Umbilical cord (tissue), 2 donors: Measurements from ENCODE around the gene TEDC2. TPM values are rescaled to one million over a fixed set of nuclear protein-coding genes. Genes with fewer than 3 reads are reported as not detected.
"Not testable (repeated sequence)": the region's sequence is repeated elsewhere in the genome, so short reads cannot be mapped to it uniquely, and the experiment has no call there.

Experiments used
- DNase-seq: peaks from one replicate; pipeline ENCODE4 v3.0.0-alpha.2; 2015; ENCODE audit warnings: low spot score
- total RNA-seq: library from RNA; depleted of rRNA; stranded (reverse); fragments of >200 nt; gene quantifications from one replicate; pipeline ENCODE4 v1.2.3, GENCODE V29; 2014; ENCODE audit warnings: low replicate concordance; ENCODE audit not compliant: insufficient read depth

TEDC2 gene
- total RNA-seq, 1 donor from 2014 or later: 1.2 TPM

DNA sequence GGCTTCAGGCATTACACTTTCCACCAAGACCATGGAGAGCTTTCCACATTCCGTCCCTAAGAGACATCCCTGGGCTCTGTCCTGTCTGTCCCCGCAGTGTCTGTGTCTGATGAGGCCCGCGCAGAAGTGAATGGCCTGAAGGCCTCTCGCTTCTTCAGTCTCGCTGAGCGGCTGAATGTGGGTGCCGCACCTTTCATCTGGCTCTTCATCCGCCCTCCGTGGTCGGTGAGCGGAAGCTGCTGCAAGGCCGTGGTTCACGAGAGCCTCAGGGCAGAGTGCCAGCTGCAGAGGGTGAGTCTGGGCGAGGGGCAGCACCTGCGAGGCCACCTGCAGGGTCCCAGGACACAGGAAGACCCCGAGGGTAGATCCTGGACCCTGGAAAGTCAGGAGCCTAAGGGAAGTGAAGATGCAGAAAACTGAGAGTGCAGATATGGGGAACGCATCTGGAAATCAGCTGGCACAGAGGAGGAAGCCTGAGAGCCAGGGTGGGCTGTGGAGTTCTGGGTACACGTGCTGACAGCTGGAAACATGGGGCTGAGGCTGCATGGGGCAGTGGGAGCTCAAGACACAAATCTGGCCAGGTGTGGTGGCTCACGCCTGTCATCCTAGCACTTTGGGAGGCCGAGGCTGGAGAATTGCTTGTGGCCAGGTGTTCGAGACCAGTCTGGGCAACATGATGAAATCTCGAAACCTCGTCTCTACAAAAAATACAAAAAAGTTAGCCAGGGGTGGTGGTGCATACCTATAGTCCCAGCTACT, 22.7 kb upstream of the TEDC2 start:
- DNase-seq: no peak

DNA sequence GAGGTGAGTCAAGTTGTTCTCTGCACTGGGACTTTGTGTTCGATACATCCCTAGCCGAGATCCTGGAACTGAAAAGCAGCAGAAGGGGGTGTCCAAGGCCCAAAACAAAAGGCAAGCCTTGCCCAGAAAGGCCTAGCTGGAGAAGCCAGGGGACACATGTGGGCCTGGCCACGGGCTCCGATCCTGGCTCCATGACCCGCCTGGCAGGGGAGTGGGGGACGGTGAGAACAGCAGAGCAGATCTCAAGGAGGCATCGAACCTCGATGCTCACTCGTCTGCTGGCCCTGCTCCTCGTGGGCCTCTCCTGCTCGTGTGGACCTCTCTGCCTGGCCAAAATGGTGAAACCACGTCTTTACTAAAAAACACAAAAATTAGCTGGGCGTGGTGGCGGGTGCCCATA, 21.8 kb upstream of the TEDC2 start:
- DNase-seq: no peak

DNA sequence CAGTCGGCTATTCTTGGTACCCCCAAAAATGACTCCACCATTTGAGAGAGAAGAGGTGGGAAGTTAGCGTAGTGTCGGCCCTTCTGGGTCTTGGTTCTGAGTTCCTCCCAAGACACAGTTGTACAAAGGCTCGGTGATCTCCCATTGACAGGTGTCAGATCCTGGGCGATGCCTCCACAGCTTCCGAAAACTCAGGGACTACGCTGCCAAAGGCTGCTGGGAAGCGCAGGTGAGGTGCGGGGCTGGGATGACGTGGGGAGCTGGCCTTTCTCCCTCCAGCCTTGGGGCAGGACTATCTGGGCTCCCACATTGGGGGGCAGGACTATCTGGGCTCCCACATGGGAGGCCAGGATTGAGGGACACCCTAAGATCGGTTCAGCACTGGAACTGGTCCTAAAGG, 20.3 kb upstream of the TEDC2 start:
- DNase-seq: no peak

DNA sequence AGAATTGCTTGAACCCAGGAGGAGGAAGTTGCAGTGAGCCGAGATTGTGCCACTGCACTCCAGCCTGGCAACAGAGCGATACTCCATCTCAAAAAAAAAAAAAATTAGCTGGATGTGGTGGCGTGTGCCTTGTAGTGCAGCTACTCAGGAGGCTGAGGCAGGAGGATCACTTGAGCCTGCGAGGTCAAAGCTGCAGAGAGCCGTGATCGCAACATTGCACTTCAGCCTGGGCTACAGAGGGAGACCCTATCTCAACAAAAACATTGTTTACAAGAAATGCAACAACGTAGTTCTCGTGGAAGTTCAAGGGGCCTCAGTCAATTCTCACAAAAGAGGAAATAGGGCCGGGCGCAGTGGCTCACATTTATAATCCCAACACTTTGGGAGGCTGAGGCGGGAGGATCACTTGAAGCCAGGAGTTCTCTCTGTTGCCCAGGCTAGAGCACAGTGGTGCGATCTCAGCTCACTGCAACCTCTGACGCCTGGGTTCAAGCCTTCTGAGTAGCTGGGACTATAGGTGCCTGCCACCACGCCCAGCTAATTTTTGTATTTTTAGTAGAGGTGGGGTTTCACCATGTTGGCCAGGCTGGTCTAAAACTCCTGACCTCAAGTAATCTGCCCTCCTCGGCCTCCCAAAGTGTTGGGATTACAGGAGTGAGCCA, 18.6 kb upstream of the TEDC2 start:
- DNase-seq: not testable (repeated sequence)

DNA sequence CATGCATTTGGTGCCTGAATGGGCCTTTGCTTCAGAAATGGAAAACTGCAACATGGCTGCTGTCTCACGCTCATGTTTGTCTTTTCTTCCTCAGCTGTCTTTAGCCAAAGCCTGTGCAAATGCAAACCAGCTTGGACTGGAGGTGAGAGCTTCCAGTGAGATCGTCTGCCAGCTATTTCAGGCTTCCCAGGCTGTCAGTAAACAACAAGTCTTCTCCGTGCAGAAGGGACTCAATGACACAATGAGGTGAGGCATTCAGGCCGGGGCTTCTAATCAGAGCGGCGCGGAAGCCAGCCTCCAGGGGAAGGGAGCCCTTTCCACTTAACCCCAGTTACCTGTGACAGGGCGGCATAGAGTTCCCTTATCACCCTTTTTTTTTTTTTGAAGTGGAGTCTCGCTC, 16.4 kb upstream of the TEDC2 start:
- no peak for DNase-seq

DNA sequence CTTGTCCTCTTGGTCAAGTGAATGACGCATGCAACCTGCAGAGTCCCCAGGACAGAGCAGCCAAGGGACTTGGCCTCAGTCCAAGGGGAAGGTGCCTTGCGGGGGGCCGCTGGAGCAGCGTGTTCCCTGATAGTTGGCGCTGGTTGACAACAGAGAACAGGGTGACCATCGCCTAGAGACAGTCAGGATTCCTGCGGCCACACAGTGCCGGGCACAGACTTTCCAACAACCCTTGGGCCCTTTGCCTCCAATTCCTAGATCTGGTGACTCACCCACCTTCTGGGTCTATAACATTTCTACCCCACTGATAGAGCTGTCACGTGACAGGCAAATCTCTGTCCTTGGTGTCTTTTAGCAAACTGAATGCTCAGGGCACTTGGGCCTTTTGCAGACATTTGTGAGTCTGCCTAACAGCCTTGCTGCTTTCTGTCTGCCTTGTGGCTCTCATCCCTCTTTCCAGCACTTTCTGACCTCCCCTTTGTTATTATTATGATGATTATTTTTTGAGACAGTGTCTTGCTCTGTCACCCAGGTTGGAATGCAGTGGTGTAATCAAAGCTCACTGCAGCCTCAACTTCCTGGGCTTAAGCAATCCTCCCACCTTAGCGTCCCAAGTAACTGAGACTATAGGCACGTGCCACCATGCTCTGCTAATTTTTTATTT, 11.9 kb upstream of the TEDC2 start:
- no peak for DNase-seq

DNA sequence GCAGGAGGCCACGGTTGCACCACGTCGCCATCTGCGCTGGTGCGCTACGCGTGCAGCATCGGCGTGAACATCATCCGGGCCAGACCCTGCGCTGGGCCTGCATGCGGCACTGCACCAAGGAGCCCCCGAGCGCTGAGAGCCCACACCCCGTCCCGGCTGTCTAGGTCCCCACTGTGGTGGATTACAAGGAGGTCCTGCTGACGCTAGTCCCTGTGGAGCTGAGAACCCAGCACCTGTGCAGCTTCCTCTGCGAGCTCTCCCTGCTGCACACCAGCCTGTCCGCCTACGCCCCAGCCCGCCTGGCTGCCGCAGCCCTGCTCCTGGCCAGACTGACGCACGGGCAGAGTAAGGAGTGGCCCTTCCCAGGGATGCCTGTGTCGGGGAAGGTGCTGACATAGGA, 10.8 kb upstream of the TEDC2 start:
- DNase-seq: no peak

DNA sequence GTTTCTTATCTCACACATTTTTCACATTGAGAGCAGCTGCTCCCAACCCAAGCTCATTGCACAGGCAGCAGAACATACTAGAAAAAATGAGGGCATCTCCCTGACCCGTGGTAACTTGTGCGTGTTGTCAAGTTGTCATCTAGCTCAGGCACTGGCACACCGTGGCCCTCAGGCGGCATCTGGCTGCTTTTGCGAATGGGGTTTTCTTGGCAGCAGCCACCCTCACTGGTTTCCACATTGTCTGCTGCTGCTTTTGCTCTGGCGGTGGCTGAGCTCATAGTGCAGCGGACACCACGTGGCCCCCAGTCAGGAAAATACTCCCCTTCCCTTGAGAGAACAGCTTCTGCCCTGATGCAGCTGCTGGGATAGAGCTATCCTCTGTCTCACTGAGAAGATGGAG, 9.4 kb upstream of the TEDC2 start:
- DNase-seq: no peak

DNA sequence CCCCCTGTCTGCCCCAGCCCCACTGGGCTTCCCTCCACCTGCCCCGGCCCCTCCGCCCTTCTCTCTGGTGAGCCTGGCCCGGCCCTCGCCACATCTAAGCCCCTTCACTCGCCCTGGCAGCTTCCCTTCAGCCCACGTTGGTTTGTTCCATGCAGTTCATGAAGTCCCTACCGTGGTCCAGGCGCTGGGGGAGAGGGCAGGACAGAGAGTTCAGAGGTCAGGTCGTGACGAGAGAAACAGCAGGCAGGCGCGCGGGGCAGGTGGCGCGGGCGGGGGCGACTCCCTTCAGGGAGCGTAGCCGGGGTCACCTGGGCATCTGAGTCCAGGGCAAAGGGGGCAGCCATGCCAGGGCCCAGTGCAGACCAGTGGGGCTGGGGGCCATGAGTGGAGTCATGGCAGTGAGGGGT, 8.9 kb upstream of the TEDC2 start:
- DNase-seq: no peak

DNA sequence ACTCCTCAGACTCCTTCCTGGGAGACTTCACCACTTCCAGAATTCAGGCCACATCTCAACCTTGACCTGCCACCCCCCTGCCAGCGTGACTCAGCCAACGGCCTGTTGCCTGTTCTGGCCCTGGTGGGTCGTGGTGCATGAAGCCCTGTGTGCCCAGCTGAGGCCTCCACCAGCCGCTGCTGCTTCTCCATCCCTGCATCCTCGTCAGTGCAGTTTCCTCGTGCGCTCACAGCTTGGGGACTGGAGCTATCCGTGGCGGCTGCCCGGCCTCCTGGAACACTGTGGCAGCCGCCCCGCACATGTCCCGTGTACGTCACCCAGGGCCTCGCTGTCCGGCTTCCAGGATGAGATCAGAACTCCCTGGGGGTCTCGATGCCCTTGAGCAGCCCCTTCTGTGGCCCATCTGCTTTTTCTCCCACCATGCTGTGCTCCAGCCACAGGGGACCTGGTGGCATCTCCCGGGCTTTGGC, 8.0 kb upstream of the TEDC2 start:
- no peak for DNase-seq

DNA sequence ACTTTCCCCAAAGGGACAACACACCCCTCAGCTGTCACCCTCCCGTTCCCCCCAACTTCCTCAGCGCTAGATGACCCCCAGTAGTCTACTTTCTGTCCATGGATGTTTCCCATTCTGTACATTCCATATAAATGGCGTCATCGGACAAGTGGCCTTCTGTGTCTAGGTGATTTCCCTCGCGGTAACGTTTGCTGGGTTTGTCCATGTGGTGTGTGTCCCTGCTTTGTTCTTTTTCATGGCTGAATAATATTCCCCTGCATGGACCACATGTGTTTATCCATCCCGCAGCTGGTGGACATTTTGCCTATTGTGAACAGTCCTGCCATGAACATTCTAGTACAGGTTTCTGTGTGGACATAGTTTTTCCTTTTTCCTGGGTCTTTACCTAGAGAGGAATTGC, 7.3 kb upstream of the TEDC2 start:
- DNase-seq: no peak

DNA sequence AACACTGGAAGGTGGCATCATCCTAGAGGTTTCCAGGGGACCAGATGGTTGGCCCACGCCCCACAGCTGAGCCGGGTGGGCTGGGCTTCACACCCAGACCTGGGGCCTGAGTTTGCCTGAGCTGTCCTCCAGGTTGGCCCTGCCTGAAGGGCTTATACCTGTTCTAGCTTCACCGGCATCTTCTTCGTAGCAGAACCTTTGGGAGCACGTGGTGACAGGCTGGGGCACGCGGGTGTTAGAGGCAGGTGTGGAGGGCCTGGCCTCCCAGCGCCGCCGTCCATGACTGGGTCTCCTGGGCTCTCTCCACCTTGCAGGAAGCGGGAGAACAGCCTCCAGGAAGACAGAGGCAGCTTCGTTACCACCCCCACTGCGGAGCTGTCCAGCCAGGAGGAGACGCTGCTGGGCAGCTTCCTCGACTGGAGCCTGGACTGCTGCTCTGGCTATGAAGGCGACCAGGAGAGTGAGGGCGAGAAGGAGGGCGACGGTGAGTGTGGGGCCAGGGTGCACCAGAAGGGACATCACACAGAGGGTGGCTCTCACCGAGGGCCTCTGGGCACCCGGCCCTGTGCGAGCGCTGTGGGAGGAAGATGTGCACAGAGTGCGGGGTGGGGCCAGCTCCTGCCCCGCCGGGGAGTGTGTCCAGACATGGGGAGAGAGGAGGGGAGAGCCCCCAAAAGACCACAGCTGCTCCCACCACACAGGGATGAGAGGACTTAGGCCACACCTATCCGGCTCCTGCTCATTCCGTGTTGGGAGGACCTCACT, 4.6 kb upstream of the TEDC2 start:
- no peak for DNase-seq

DNA sequence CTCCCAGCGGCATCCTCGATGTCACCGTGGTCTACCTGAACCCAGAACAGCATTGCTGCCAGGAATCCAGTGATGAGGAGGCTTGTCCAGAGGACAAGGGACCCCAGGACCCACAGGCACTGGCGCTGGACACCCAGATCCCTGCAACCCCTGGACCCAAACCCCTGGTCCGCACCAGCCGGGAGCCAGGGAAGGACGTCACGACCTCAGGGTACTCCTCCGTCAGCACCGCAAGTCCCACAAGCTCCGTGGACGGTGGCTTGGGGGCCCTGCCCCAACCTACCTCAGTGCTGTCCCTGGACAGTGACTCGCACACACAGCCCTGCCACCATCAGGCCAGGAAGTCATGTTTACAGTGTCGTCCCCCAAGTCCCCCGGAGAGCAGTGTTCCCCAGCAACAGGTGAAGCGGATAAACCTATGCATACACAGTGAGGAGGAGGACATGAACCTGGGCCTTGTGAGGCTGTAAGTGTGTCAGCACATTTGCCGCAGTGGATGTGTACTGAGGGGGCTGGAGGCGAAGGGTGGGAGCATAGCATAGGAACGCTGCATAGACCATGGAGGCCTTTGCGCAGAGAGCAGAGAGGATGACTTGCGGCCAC, 3.3 kb upstream of the TEDC2 start:
- no peak for DNase-seq

DNA sequence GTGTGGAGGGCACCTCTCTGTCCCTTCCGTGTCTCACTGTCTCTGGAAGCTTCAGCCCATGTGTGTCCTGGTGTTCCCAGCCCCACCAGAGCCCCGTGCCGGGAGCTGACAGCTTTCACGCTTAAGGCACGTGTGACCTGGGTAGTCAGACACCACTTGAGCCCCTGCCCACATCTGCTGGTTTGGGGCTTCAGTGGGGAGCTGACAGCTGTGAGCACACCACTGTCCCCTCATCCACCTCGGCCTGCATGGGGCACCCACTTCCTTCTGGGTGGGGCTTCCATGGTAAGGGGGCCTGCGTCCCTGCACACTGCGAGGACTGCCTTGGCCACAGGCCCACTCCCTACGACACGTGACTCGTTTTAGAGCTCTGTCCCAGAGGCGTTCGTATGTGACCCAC, 2.6 kb upstream of the TEDC2 start:
- no peak for DNase-seq

DNA sequence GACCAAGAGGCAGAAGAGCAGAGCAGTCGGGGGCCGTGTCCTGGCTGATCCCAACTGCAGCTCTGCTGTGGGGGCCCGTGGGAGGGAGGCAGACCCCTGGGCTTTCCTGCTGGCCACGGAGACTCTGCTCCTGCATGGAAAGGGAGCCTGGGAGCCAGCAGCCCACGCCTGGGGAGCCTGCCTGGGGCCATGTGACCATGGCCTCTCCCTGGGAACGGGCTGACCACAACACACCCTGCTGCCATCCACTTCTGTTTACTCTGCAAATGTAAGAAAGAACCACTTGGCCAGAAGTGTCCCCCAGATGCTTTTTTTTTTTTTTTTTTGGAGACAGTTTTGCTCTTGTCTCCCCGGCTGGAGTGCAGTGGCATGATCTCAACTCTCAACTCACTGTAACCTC, 2.0 kb upstream of the TEDC2 start:
- no peak for DNase-seq

DNA sequence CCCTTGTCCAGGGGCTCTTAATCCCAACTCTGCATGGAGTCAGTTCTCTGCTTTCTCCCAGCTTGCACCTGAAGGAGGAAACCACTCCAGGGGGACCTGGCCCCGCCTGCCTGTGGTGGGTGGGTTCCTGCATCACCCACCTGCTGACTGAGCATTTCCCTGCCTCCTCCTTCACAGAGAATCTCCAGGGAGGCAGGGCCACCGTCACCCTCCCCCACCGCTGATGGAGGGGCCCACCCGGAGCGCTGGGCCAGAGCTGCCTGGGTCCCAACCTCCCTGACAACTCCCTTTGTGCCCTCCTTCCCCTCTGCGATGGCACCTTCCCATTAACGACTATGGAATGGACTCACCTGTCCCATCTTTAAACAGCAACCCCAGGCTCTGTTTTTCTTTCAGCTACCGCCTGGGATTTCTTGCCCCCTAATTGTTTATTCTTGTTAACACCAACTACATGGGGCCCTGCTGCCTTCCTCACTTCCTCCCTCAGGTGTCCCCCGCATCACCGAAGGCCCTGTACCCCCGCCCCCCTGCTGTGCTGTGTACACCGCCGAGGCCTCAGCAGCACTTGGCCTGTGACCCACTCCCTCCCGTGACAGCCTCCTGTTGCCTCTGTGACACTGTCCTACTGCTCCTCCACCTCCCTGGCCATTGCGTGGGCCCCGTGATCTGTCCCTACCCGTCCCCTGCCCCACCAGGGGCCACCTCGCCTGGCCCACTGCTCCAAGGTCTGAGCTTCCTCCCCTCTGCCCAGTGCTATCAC, 842 bp upstream of the TEDC2 start:
- no peak for DNase-seq

DNA sequence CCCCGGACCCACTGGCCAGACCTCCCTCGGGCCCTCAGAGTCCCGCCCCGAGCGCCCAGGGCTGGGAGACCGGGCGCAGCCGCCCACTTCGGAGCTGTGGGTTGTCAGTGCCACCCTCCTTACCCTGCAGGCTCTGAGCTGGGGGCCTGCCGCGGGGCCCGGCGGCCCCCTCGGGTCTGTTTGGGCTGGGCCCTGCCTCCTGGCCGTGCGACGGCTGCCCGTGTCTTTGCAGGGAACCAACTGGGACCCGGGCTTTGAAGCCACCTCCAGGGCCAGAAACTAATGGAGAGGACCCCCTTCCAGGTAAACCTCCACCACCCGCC, 443 bp downstream of the TEDC2 start:
- no peak for DNase-seq

DNA sequence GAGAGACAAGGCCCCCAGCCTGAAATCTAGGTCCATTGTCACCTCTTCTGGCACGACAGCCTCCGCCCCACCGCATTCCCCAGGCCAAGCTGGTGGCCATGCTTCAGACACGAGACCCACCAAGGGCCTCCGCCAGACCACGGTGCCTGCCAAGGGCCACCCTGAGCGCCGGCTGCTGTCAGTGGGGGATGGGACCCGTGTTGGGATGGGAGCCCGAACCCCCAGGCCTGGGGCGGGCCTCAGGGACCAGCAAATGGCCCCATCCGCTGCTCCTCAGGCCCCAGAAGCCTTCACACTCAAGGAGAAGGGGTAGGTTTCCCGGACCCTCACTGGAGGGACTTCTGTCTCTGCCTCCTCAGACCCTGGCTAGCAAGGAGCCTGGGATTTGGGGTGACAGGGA, 1.0 kb downstream of the TEDC2 start:
- DNase-seq: no peak

DNA sequence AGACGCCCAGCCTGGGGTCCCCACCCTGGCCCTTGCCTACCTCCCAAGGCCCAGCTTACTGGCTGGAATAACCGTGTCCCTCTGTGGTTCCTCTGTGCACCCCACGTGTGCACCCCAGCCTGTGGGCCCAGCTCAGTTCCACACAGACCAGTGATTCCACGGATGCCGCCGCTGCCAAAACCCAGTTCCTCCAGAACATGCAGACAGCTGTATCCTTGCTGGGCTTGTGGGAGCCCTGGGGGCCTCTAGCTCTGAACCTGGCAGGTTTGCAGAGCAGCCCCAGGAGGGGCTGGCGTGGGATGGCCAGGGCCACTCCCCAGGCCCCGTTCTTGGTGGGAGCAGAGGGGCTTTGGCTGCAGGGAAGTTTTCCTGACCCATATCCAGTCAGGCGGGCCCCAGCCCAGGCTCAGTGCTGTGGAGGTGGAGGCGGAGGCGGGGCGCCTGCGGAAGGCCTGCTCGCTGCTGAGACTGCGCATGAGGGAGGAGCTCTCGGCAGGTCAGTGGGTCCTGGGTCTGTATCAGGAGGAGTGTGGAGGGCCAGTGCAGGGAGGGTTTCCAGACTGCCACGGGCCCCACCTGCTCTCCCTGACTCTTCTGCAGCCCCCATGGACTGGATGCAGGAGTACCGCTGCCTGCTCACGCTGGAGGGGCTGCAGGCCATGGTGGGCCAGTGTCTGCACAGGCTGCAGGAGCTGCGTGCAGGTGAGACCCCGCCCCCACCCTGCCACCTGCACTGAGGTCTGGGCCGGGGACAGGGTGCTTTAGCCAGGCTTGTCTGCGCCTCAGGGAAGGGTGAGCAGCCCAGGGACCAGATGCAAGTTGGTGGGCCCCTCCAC, 2.3 kb downstream of the TEDC2 start:
- no peak for DNase-seq

DNA sequence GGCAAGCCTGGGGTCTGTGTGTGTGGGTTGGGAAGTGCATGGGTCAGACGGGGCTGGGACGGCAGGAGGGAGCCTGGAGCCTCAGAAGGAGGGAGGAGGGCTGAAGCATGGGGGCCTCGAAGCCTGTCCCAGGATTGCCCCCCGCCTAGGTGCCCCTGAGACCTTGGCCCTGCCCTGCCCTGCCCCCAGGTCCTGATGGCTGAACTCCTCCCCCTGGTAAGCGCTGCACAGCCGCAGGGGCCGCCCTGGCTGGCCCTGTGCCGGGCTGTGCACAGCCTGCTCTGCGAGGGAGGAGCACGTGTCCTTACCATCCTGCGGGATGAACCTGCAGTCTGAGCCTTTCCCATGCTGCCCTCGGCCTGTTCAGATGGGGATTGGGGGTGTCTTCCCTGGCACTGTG, 4.4 kb downstream of the TEDC2 start:
- no peak for DNase-seq
